GM23248 (cell line): ENCODE data around the gene ZNF275. TPM values are rescaled to one million over a fixed set of nuclear protein-coding genes. Genes with fewer than 3 reads are reported as not detected.

Experiments used
- DNase-seq: peaks from one replicate; pipeline ENCODE4 v3.0.0-alpha.2; 2015
- H2AFZ ChIP-seq: fragments of 200-600 bp; sonication (generic); 2 replicates; pipeline ENCODE4 v1.6.1; 2016; ENCODE audit warnings: antibody characterized with exemption
- H3F3A ChIP-seq: fragments of 200-600 bp; sonication (generic); 2 replicates; pipeline ENCODE4 v1.6.1; 2016; ENCODE audit warnings: mild to moderate bottlenecking, antibody characterized with exemption, mixed run types; ENCODE audit not compliant: insufficient read depth
- H3K27ac ChIP-seq: fragments of 200-600 bp; sonication (generic); 2 replicates; pipeline ENCODE4 v1.5.1; 2016; ENCODE audit warnings: mild to moderate bottlenecking
- H3K27me3 ChIP-seq: fragments of 200-600 bp; sonication (generic); replicated peaks from 2 replicates; pipeline ENCODE4 v1.6.1; 2016; ENCODE audit warnings: mild to moderate bottlenecking; ENCODE audit not compliant: insufficient read depth
- H3K36me3 ChIP-seq: fragments of 200-600 bp; sonication (generic); 2 replicates; pipeline ENCODE4 v1.6.1; 2016; ENCODE audit warnings: low read depth, mild to moderate bottlenecking
- H3K4me1 ChIP-seq: fragments of 200-600 bp; sonication (generic); 2 replicates; pipeline ENCODE4 v1.6.1; 2016; ENCODE audit warnings: mild to moderate bottlenecking; ENCODE audit not compliant: insufficient read depth
- H3K4me2 ChIP-seq: fragments of 200-600 bp; sonication (generic); one replicate; pipeline ENCODE4 v1.6.1; 2016; ENCODE audit warnings: mild to moderate bottlenecking; ENCODE audit not compliant: unreplicated experiment
- H3K4me3 ChIP-seq: fragments of 200-600 bp; sonication (generic); 2 replicates; pipeline ENCODE4 v1.5.1; 2016; ENCODE audit warnings: mild to moderate bottlenecking
- H3K79me2 ChIP-seq: fragments of 200-600 bp; sonication (generic); 2 replicates; pipeline ENCODE4 v1.6.1; 2016; ENCODE audit warnings: mild to moderate bottlenecking; ENCODE audit not compliant: insufficient read depth
- H3K9ac ChIP-seq: fragments of 200-600 bp; sonication (generic); 2 replicates; pipeline ENCODE4 v1.6.1; 2016; ENCODE audit warnings: mild to moderate bottlenecking
- H3K9me2 ChIP-seq: fragments of 200-600 bp; sonication (generic); 2 replicates; pipeline ENCODE4 v1.6.1; 2016; ENCODE audit warnings: mixed run types, mild to moderate bottlenecking, moderate library complexity; ENCODE audit not compliant: insufficient read depth
- H3K9me3 ChIP-seq: fragments of 200-600 bp; sonication (generic); one replicate; pipeline ENCODE4 v1.6.1; 2017; ENCODE audit warnings: low read depth
- H4K20me1 ChIP-seq: fragments of 200-600 bp; sonication (generic); 2 replicates; pipeline ENCODE4 v1.6.0; 2016; ENCODE audit not compliant: insufficient read depth
- EZH2 ChIP-seq: fragments of 200-600 bp; sonication (generic); IDR thresholded peaks from 2 replicates; pipeline ENCODE4 v1.6.1; 2018; ENCODE audit warnings: antibody characterized with exemption, mild to moderate bottlenecking; ENCODE audit not compliant: insufficient read depth, poor library complexity, severe bottlenecking
- EZH2phosphoT487 ChIP-seq: fragments of 200-600 bp; sonication (generic); IDR thresholded peaks from 2 replicates; pipeline ENCODE4 v1.6.1; 2018; ENCODE audit warnings: antibody characterized with exemption, moderate library complexity, mild to moderate bottlenecking, low read depth; ENCODE audit not compliant: insufficient read depth
- WGBS, 2 experiments: methylation state at CpG; one replicate each; pipeline ENCODE4 v1.1.6; 2015 to 2017; ENCODE audit warnings: low lambda C conversion rate in 2 of 2, low coverage in 1 of 2; ENCODE audit errors: missing lambda C conversion rate in 2 of 2; 5-methylcytosine and 5-hydroxymethylcytosine counted together
- in situ Hi-C: fragments of 300-500 bp; cut with MboI; formaldehyde crosslinking; loops from 2 replicates; pipeline ENCODE4 v1.15.0; 2020
- polyA plus RNA-seq: library from polyadenylated mRNA; unstranded; fragments of >200 nt; fragmentation: Nextera tagmentation; extraction: Ambion mirVana; gene quantifications from 2 replicates; pipeline ENCODE4 v1.2.1, GENCODE V29; 2016
- total RNA-seq: library from RNA; depleted of rRNA; stranded (reverse); fragments of >200 nt; shearing (Covaris generic); gene quantifications from 2 replicates; pipeline ENCODE4 v1.2.3, GENCODE V29; 2014

The ZNF275 gene
- total and polyA plus RNA-seq, 2 experiments from 2014 or later, result 6.5 to 11.5 TPM

DNA sequence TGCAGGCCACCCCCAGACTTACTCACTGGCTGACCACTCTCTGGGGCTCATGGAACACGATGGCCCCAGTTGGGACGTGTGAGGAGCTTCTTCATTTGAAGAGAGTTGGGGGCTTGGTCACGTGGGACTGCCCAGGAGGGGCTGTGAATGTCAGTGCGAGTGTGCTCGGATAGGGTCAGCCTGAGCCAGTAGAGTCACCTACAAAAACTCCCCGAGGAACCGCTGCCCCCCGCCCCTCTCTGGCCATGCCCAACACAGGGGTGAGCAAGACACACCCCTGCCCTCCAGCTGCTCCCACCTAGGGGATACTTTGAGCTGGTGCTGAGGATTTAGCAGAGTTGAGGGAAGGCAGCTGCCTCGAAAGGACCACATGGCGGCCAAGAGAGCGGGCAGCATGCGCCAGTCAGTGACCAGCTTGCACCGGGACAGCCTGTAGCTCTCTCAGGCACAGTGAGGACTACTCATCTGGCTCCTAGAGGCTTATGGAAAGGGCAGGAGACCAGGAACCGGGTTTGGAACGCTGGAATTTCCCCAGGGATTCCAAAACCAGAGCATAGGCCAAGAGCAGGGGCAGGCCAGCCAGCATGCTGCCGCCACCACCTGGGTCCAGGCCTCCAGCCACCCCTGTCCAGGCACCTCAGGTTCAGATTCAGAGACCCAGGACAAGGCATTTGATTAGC, 58.8 kb downstream of the ZNF275 start:
- H3K4me2 ChIP-seq, result no peak overlapping the region
- DNase-seq, result no peak
- H3F3A ChIP-seq, result no peaks in the 10 kb centered on the region
- no peak overlapping the region for H3K9ac ChIP-seq
- no peaks in the 10 kb centered on the region for H3K27me3 ChIP-seq
- no peaks in the 10 kb centered on the region for H3K79me2 ChIP-seq
- H4K20me1 ChIP-seq, result no peaks in the 10 kb centered on the region
- WGBS, 2 experiments, result 65 to 82% methylated on average over 10 to 12 of the region's 16 CpGs
- in situ Hi-C loops, result no loop called here
- H2AFZ ChIP-seq, result no peak overlapping the region
- no peak overlapping the region for H3K27ac ChIP-seq
- H3K4me1 ChIP-seq, result no peaks in the 10 kb centered on the region
- TF ChIP-seq EZH2phosphoT487 (no peak), EZH2 (no peak)
- no peak overlapping the region for H3K4me3 ChIP-seq
- H3K36me3 ChIP-seq, result no peaks in the 10 kb centered on the region
- H3K9me3 ChIP-seq, result no peaks in the 10 kb centered on the region
- H3K9me2 ChIP-seq, result no peaks in the 10 kb centered on the region

DNA sequence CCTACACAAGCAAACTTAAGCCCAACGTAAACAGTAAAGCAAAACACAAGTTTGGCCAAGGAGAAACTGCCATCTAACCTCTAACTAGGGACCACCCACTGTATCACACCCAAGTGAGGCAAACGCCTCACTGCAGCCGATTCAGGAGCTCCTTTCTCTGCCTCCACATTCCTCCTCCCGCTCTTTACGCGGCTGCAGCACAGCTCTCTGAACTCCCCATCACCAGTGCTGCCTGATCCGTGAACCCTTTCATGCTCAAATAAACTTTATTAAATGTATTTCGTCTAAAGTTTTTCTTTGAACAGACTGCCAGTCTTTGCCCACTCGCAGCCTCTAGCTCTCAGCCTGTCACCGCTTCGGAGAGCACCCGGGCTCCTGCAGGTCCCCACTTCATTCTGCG, 60.7 kb downstream of the ZNF275 start:
- no peaks in the 10 kb centered on the region for H4K20me1 ChIP-seq
- H3K79me2 ChIP-seq, result no peaks in the 10 kb centered on the region
- in situ Hi-C loops, result no loop called here
- no peak overlapping the region for H3K9ac ChIP-seq
- no peak overlapping the region for H3K27ac ChIP-seq
- H3K9me2 ChIP-seq, result no peaks in the 10 kb centered on the region
- H3K9me3 ChIP-seq, result no peaks in the 10 kb centered on the region
- TF ChIP-seq EZH2 (no peak), EZH2phosphoT487 (no peak)
- H3K4me3 ChIP-seq, result no peak overlapping the region
- no peak overlapping the region for H3K4me2 ChIP-seq
- H2AFZ ChIP-seq, result no peak overlapping the region
- H3K36me3 ChIP-seq, result no peaks in the 10 kb centered on the region
- H3F3A ChIP-seq, result no peaks in the 10 kb centered on the region
- WGBS, 2 experiments, result 17 to 20% methylated on average over 12 of the region's 13 CpGs
- DNase-seq, result no peak
- H3K27me3 ChIP-seq, result no peaks in the 10 kb centered on the region
- no peaks in the 10 kb centered on the region for H3K4me1 ChIP-seq

DNA sequence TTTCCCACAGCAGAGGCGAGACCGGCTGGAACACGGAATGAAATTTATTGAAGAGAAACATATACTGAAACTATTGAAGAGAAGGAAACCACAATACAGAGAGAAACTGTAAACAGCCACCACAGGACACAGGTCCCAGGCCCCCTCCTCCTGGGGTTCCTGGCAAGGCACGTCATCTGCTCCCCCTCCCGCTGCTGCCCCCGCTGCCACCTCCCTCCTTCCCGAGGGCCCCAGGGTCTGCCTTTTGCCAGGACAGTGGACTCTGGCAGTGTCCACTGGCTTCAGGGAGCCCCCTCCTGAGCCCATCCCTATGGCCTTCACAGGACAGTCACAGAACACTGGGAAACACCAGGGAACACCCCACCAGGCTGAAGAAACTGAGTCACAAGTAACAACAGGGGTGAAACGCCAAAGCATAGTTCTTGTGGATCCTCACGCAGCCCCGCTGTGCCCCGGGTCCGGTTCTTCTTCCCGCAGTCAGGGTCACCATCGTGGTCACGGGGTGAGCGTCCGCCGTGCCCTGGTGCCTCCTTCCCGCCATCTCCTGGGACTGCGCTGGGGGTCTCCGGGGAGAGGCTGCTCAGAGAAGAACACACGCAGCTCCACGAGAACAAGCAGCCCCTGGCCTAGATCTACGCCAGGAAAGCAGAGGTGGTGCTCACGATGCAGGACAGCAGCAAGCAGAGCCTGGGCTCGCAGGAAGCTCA, 61.8 kb downstream of the ZNF275 start:
- Histone ChIP-seq H3K27ac (no peak overlapping the region), H3K27me3 (no peaks in the 10 kb centered on the region), H4K20me1 (no peaks in the 10 kb centered on the region), H3K9me2 (no peaks in the 10 kb centered on the region), H3K36me3 (no peaks in the 10 kb centered on the region), H3K9me3 (no peaks in the 10 kb centered on the region), H2AFZ (no peak overlapping the region), H3K4me3 (no peak overlapping the region), H3K4me2 (no peak overlapping the region), H3K4me1 (no peaks in the 10 kb centered on the region), H3K79me2 (no peaks in the 10 kb centered on the region), H3K9ac (no peak overlapping the region), H3F3A (no peaks in the 10 kb centered on the region)
- TF ChIP-seq EZH2 (no peak), EZH2phosphoT487 (no peak)
- WGBS, 2 experiments, result 82 to 88% methylated on average over 18 to 26 of the region's 26 CpGs
- DNase-seq, result no peak
- in situ Hi-C loops, result no loop called here

DNA sequence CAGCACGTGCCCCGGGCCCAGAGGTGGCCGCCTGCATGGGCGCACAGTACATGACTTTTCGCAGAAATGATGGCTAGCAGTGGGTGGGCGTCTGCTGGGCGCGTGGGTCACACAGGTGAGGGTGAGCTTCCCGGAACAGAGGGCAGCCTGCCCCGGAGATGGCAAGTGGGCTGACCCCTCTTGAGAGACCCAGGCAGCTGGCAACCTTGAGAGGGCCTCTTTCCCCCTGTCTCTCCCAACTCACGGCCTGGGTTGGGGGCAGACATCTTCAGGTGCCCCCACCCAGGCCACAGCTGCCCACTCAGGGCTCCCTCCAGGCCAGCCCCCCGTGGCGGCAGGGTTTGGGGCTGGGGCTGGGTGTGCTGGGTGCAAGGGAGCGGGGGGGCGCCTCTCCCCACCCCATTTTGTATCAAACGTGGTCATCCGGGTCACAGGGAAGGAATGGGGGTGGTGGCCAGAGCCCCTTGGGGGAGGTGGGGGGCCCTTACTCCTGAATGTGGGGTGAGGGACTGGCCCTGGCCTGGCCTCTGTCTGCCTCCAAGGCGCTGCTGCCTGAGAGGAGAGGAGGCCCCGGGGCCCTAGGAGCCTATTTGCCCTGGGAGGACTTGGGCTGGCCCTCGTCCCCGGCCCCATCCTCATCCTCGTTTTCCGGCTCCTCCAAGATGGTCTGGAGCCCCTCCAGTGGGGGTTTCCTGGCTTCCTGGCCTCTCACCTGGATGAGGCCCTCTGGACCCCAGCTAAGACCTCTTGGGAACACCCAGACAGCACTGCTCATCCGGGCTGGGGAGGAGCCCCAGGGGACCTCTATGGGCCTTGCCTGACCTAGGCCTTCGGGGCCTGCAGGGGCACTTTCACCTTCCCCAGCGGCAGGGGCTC, 62.6 kb downstream of the ZNF275 start:
- no peak overlapping the region for H3K27ac ChIP-seq
- in situ Hi-C loops, result no loop called here
- no peaks in the 10 kb centered on the region for H3F3A ChIP-seq
- TF ChIP-seq EZH2phosphoT487, result no peak
- no peak for TF ChIP-seq EZH2
- H3K9me3 ChIP-seq, result no peaks in the 10 kb centered on the region
- H3K4me2 ChIP-seq, result no peak overlapping the region
- H3K79me2 ChIP-seq, result no peaks in the 10 kb centered on the region
- no peak overlapping the region for H3K9ac ChIP-seq
- H3K36me3 ChIP-seq, result no peaks in the 10 kb centered on the region
- no peaks in the 10 kb centered on the region for H3K9me2 ChIP-seq
- no peaks in the 10 kb centered on the region for H4K20me1 ChIP-seq
- no peaks in the 10 kb centered on the region for H3K27me3 ChIP-seq
- WGBS, 2 experiments, result 90 to 91% methylated on average over 3 to 6 of the region's 26 CpGs
- H3K4me1 ChIP-seq, result no peaks in the 10 kb centered on the region
- no peak overlapping the region for H3K4me3 ChIP-seq
- no peak overlapping the region for H2AFZ ChIP-seq
- no peak for DNase-seq
